ENCODE data around the gene LDB2.

GRCh38 chr4:16889945-16890344 lies 8.5 kb downstream of the LDB2 start:
- TF ChIP-seq CTCF (conservative IDR thresholded peaks at IDR 0.05 in 1 of 2, IDR thresholded peaks at IDR 0.05 in 1 of 2; ENCODE audit: low read depth in 1 of 2, low read length in 2 of 2) (no peak), EZH2 (IDR thresholded peaks at IDR 0.05; ENCODE audit: low read length, missing control alignments) (no peak)
